CD14-positive monocyte (primary cell): ENCODE measurements around the gene CCDC66. TPM values are rescaled to one million over a fixed set of nuclear protein-coding genes. Genes with fewer than 3 reads are reported as not detected.
A peak's percentile ranks its signal among the peaks of the same experiment; 100 is the strongest.
"Not testable (repeated sequence)": the region's sequence is repeated elsewhere in the genome, so short reads cannot be mapped to it uniquely, and the experiment has no call there.

Experiments used
- DNase-seq, 3 donors: peaks; one replicate each; pipeline ENCODE4 v3.0.0-alpha.2; 2011 to 2022
- H2AFZ ChIP-seq: 2 replicates; pipeline ENCODE4 v1.6.0; 2012; ENCODE audit warnings: mild to moderate bottlenecking, low read depth, low read length, inconsistent platforms; ENCODE audit not compliant: insufficient read depth, poor library complexity, severe bottlenecking
- H3K27ac ChIP-seq, 2 donors: 1 replicate in 1 of 2; 2 replicates in 1 of 2; pipeline ENCODE4 v1.5.1; 2012 to 2013; ENCODE audit warnings: low read length in 2 of 2, control low read depth in 1 of 2, inconsistent platforms in 1 of 2, low read depth in 1 of 2, mild to moderate bottlenecking in 1 of 2
- H3K27me3 ChIP-seq, 2 donors: one replicate each; pipeline versions ENCODE4 v1.6.0 to v1.6.1; 2011 to 2013; ENCODE audit warnings: low read length in 2 of 2; ENCODE audit not compliant: control insufficient read depth in 2 of 2, insufficient read depth in 2 of 2
- H3K36me3 ChIP-seq, 2 donors: replicated peaks in 1 of 2; 1 replicate in 1 of 2; 2 replicates in 1 of 2; pipeline versions ENCODE4 v1.5.1 to v1.6.1; 2012 to 2013; ENCODE audit warnings: low read length in 2 of 2, control low read depth in 1 of 2, inconsistent platforms in 1 of 2, mild to moderate bottlenecking in 1 of 2; ENCODE audit not compliant: insufficient read depth in 2 of 2, control insufficient read depth in 1 of 2
- H3K4me1 ChIP-seq, 2 donors: 1 replicate in 1 of 2; 2 replicates in 1 of 2; pipeline versions ENCODE4 v1.5.1 to v1.6.1; 2012 to 2013; ENCODE audit warnings: low read length in 2 of 2, control low read depth in 1 of 2, inconsistent platforms in 1 of 2, mild to moderate bottlenecking in 1 of 2, moderate library complexity in 1 of 2; ENCODE audit not compliant: insufficient read depth in 2 of 2, control insufficient read depth in 1 of 2
- H3K4me2 ChIP-seq: replicated peaks from 2 replicates; pipeline ENCODE3; 2012; ENCODE audit warnings: low read length, moderate library complexity, mild to moderate bottlenecking; ENCODE audit not compliant: poor library complexity, severe bottlenecking; ENCODE audit errors: extremely low read depth
- H3K4me3 ChIP-seq, 3 experiments: fragments of 200-600 bp in 1 of 3; sonication (generic) in 1 of 3; replicated peaks in 1 of 3; 1 replicate in 2 of 3; 2 replicates in 1 of 3; pipeline ENCODE4 v1.5.1; 2011 to 2013; ENCODE audit warnings: low read length in 3 of 3, mild to moderate bottlenecking in 3 of 3, control low read depth in 2 of 3, low read depth in 2 of 3, inconsistent platforms in 1 of 3, moderate library complexity in 1 of 3
- H3K79me2 ChIP-seq: 2 replicates; pipeline ENCODE4 v1.6.0; 2012; ENCODE audit warnings: mild to moderate bottlenecking, control low read depth, inconsistent platforms, low read length, moderate library complexity; ENCODE audit not compliant: insufficient read depth
- H3K9ac ChIP-seq: 2 replicates; pipeline ENCODE4 v1.6.0; 2017; ENCODE audit warnings: low read length, mild to moderate bottlenecking; ENCODE audit not compliant: insufficient read depth, poor library complexity, severe bottlenecking
- H3K9me3 ChIP-seq, 2 donors: replicated peaks in 1 of 2; 1 replicate in 1 of 2; 2 replicates in 1 of 2; pipeline versions ENCODE4 v1.5.1 to v1.6.1; 2012 to 2013; ENCODE audit warnings: low read length in 2 of 2, control low read depth in 1 of 2; ENCODE audit not compliant: control insufficient read depth in 1 of 2, insufficient read depth in 1 of 2
- H4K20me1 ChIP-seq: 2 replicates; pipeline ENCODE4 v1.6.0; 2012; ENCODE audit warnings: mild to moderate bottlenecking, low read length, control low read depth, moderate library complexity; ENCODE audit not compliant: insufficient read depth
- H3K27ac Mint-ChIP-seq, 7 donors: one replicate each; pipeline ENCODE4 v1.8.0; 2020; ENCODE audit warnings: mild to moderate bottlenecking in 7 of 7, mixed read lengths in 7 of 7, moderate library complexity in 6 of 7, inconsistent platforms in 2 of 7
- H3K27me3 Mint-ChIP-seq, 3 donors: one replicate each; pipeline ENCODE4 v1.8.0; 2021 to 2022; ENCODE audit warnings: low read depth in 3 of 3, mild to moderate bottlenecking in 3 of 3, mixed read lengths in 3 of 3, moderate library complexity in 3 of 3, inconsistent platforms in 1 of 3
- H3K36me3 Mint-ChIP-seq, 2 donors: one replicate each; pipeline ENCODE4 v1.8.0; 2020; ENCODE audit warnings: mixed read lengths in 2 of 2, inconsistent platforms in 1 of 2, mild to moderate bottlenecking in 1 of 2
- H3K4me1 Mint-ChIP-seq: one replicate; pipeline ENCODE4 v1.8.0; 2020; ENCODE audit warnings: mild to moderate bottlenecking, mixed read lengths
- H3K4me3 Mint-ChIP-seq, 2 donors: one replicate each; pipeline ENCODE4 v1.8.0; 2020; ENCODE audit warnings: mild to moderate bottlenecking in 2 of 2, mixed read lengths in 2 of 2, moderate library complexity in 1 of 2
- H3K9me3 Mint-ChIP-seq, 7 donors: one replicate each; pipeline ENCODE4 v1.8.0; 2020 to 2022; ENCODE audit warnings: mixed read lengths in 7 of 7, mild to moderate bottlenecking in 6 of 7, moderate library complexity in 6 of 7, inconsistent platforms in 2 of 7
- CTCF ChIP-seq: fragments of 200-600 bp; IDR thresholded peaks from one replicate; pipeline ENCODE4 v1.8.0; 2022; ENCODE audit warnings: antibody characterized with exemption, mild to moderate bottlenecking
- WGBS: methylation state at CpG from one replicate; pipeline ENCODE4 v1.1.5; 2013; ENCODE audit warnings: missing lambda C conversion rate; ENCODE audit not compliant: insufficient coverage; 5-methylcytosine and 5-hydroxymethylcytosine counted together
- intact Hi-C, 2 donors: fragments of 100-400 bp; cut with micrococcal nuclease; formaldehyde crosslinking; loops; one replicate each; pipeline versions ENCODE4 v1.15.0 to v1.15.1; 2023
- polyA plus RNA-seq, 3 donors: library from polyadenylated mRNA; depleted of rRNA in 1 of 3; unstranded in 2 of 3; stranded (reverse) in 1 of 3; fragments of 300-500 nt in 2 of 3; fragments of >200 nt in 1 of 3; fragmentation: Illumina TruSeq in 2 of 3; gene quantifications; 1 replicate in 2 of 3; 2 replicates in 1 of 3; pipeline ENCODE4 v1.2.3, GENCODE V29; 2012 to 2021

The CCDC66 gene
- polyA plus RNA-seq, 3 donors = 4.4 to 6.8 (median 4.7) TPM

- peak overlapping the region; percentile 69 to 90 (median 87) for H3K4me3 ChIP-seq
- H3K27me3 ChIP-seq = peaks cover 2 to 7% of the 10 kb centered on the region in 2 donors
- Mint-ChIP-seq H3K4me1 (peaks cover 10% of the 10 kb centered on the region), H3K4me3 (peak overlapping the region; percentile 96 to 99), H3K27me3 (peaks cover 12 to 16% (median 14%) of the 10 kb centered on the region in 3 donors), H3K36me3 (peaks cover 15% of the 10 kb centered on the region in 2 donors), H3K27ac (peak overlapping the region in 5 of 7 donors; percentile 10 to 100 (median 98)), H3K9me3 (peaks cover 0 to 2% (median 0%) of the 10 kb centered on the region in 7 donors)
- no CpG with 5 or more reads among the region's 7 CpGs for WGBS
- intact Hi-C loops = loop anchor here in 1 of 2 donors (10.0 kb wide), 1 partner anchor 247 kb away; the partner anchor contains the start of gene ARHGEF3
- no peaks in the 10 kb centered on the region for H3K9me3 ChIP-seq
- DNase-seq = no peak
- peak overlapping the region; percentile 82 for H3K9ac ChIP-seq
- peaks cover 7 to 17% of the 10 kb centered on the region in 2 donors for H3K4me1 ChIP-seq
- peak overlapping the region; percentile 97 for H2AFZ ChIP-seq
- peak overlapping the region in 1 of 2 donors; percentile 95 for H3K27ac ChIP-seq
- peak; percentile 64 for TF ChIP-seq CTCF
- no peaks in the 10 kb centered on the region for H4K20me1 ChIP-seq
- peaks cover 14 to 29% of the 10 kb centered on the region in 2 donors for H3K36me3 ChIP-seq
- peaks cover 33% of the 10 kb centered on the region for H3K79me2 ChIP-seq
- H3K4me2 ChIP-seq = peak overlapping the region; percentile 89
Measured at GRCh38 chr3:56557831-56558170, 826 bp downstream of the CCDC66 start.

GRCh38 chr3:56573501-56573900 lies 16.5 kb downstream of the CCDC66 start:
- Histone ChIP-seq H3K79me2 (no peaks in the 10 kb centered on the region), H3K27ac (no peak overlapping the region), H3K4me2 (no peak overlapping the region), H3K9ac (no peak overlapping the region), H4K20me1 (no peaks in the 10 kb centered on the region), H3K36me3 (peaks cover 40 to 72% of the 10 kb centered on the region in 2 donors), H3K4me1 (no peaks in the 10 kb centered on the region), H3K27me3 (no peaks in the 10 kb centered on the region), H3K9me3 (no peaks in the 10 kb centered on the region), H2AFZ (no peak overlapping the region), H3K4me3 (no peak overlapping the region)
- intact Hi-C loops = no loop called here
- no peak for TF ChIP-seq CTCF
- Mint-ChIP-seq H3K36me3 (peaks cover 60 to 73% of the 10 kb centered on the region in 2 donors), H3K4me1 (peaks cover 5% of the 10 kb centered on the region), H3K9me3 (peaks cover 0 to 11% (median 2%) of the 10 kb centered on the region in 7 donors), H3K27me3 (peaks cover 0 to 1% (median 0%) of the 10 kb centered on the region in 3 donors), H3K27ac (no peak overlapping the region), H3K4me3 (no peak overlapping the region)
- 100% methylated on average over 1 of the region's 1 CpG for WGBS
- DNase-seq = no peak

- 100% methylated on average over 1 of the region's 12 CpGs for WGBS
- DNase-seq, H3K4me3 ChIP-seq, H3K27me3 ChIP-seq, H3K27me3 Mint-ChIP-seq, H3K4me1 Mint-ChIP-seq, H3K9ac ChIP-seq, intact Hi-C loops, H3K27ac Mint-ChIP-seq, H3K4me1 ChIP-seq, H3K79me2 ChIP-seq, H4K20me1 ChIP-seq, H3K4me2 ChIP-seq, H3K4me3 Mint-ChIP-seq, H2AFZ ChIP-seq, H3K27ac ChIP-seq: not testable (repeated sequence)
- Mint-ChIP-seq H3K9me3 (peaks cover 12 to 36% (median 23%) of the 10 kb centered on the region in 7 donors), H3K36me3 (peaks cover 58 to 73% of the 10 kb centered on the region in 2 donors)
- Histone ChIP-seq H3K9me3 (peaks cover 0 to 12% of the 10 kb centered on the region in 2 donors), H3K36me3 (peaks cover 3 to 18% of the 10 kb centered on the region in 2 donors)
Measured at GRCh38 chr3:56581941-56582340, 25.0 kb downstream of the CCDC66 start.
